NCI-H2029 treated with DMSO at 0.1 percent for 48 hours (cell line): Measurements from ENCODE around the gene INTS11.

ENCODE experiments used
- DNase-seq: peaks from one replicate; lab custom pipeline; 2025; lab: John Stamatoyannopoulos, UW

The INTS11 gene

DNA sequence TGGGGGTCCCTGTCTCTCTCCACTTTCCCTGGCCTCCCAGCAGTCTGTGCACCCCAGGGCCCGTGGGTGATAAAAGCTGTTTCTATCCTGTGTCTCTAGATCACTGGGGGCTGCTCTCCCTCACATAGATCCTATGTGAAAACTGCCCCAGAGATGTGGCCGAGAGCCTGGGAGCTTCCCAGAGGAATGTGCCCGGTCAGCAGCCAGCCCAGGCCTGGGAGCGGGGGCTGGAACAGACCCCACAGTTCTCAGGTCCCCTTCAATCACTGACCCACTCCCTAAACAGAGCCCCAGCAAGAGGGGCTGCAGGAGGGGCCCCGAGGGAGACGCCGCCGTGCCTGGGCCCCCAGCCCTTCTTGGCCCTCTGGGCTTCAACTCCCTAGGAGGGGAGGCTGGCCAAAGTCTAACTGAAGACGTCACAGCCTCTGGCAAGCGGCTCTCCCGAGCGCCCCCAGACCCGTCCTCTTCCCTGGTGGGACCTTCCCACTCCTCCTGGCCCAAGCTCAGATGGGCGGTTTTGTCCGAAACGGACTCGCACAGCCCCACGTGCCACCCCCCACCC, 33.5 kb upstream of the INTS11 start:
- DNase-seq, result no peak

DNA sequence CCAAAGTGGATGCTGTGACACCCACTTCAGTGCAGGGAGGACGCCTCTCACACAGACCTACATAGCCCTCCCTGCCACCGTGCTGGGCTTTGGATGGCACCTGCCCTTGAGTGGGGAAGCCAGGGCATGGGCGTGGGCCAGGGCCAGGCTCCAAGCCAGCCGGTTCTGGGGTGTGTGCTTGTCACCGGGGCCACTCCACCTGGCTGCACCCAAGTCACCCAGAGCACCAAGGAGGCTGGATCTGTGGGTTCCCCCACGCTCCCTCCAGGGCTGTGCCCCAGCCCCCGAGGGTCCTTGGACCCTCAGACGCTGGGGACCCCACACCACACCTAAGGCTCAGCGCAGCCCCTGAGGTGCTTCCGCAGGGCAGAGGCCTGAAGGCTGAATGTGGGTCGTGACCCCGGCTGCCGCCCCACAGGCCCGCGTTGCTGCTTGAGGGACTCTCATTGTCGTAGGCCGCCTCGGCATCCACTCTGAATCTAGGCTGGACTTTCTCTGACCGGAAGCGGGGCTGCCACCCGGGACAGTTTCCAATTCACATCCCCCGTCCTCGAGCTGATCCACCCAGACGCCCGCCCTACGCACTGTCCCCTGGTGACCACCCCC, 32.4 kb upstream of the INTS11 start:
- DNase-seq, result no peak

GRCh38 chr1:1356166-1356795, 31.8 kb upstream of the INTS11 start:
- no peak for DNase-seq

- no peak for DNase-seq
Measured at GRCh38 chr1:1355416-1355815, 31.0 kb upstream of the INTS11 start.

GRCh38 chr1:1354271-1355247, 30.1 kb upstream of the INTS11 start:
- no peak for DNase-seq

- no peak for DNase-seq
Measured at GRCh38 chr1:1353389-1354151, 29.1 kb upstream of the INTS11 start.

DNA sequence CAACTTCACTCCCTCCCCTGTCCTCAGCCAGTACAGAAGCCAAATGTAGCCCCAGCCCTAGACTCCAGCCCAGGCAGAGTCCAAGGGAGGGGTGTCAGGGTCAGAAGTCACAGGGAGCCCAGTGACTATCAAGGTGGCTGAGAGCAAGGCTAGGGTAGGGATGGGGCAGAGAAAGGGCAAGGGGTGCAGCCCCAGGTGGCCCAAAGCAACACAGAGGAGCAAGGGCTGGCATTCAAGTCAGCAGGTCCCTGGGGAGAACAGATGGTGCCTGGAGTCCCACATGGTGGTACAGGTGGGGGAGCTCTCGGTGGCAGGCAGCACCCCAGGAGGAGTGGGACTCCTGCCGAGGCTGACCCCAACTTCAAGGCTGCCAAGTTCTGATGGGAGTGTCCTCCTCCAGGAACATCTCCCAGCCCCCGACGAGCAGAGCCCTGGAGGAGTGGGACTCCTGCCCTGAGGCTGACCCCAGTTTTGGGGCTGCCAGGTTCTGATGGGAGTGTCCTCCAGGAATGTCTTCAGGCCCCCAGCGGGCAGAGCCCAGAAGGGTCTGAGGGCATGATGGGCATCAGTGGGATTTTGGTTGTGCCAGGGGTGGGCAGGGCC, 28.4 kb upstream of the INTS11 start:
- no peak for DNase-seq

DNA sequence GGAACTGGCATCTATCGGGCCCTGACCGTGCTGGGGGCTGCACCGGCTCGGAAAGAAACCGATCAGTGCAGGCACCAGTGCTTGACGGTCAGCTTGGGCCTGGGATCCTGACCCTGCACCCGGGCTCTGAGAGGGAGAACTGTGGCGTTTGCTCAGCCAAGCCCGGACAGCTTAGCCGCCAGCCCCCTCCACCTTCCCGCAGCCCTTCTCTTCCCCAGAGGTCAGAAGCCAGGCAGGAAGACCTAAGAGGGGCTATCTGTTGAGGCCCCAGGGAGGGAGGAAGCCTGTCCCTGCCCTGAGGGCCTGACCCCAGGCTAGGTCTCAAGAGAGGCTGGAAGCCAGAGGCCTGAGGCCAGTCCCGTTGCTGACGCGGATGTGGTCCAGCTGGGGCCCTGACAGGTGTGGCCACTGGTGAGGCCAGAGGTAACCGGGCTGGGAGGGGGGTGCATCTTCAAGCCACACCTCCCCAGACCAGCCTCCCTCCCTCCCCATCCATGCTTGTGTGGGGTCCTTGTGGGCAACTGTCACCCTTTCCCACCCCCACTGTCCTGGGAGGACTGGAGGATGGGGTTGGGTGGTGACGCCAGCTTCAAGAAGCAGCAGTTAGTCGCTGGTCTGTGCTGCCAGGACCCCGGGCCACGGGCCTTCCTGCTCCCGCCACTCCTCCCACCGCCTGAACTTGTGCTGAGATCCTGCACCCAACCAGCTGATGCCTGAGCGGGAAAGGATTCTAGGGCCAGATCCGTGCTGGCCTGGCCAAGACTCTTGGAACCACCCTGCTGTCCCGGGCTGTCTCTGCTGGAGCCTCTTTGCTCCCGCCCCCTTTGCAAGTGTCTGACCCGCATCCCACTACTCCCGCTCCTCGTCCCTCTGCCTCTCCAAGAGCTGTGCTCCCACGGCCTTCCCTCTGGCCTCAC, 27.3 kb upstream of the INTS11 start:
- DNase-seq, result no peak

DNA sequence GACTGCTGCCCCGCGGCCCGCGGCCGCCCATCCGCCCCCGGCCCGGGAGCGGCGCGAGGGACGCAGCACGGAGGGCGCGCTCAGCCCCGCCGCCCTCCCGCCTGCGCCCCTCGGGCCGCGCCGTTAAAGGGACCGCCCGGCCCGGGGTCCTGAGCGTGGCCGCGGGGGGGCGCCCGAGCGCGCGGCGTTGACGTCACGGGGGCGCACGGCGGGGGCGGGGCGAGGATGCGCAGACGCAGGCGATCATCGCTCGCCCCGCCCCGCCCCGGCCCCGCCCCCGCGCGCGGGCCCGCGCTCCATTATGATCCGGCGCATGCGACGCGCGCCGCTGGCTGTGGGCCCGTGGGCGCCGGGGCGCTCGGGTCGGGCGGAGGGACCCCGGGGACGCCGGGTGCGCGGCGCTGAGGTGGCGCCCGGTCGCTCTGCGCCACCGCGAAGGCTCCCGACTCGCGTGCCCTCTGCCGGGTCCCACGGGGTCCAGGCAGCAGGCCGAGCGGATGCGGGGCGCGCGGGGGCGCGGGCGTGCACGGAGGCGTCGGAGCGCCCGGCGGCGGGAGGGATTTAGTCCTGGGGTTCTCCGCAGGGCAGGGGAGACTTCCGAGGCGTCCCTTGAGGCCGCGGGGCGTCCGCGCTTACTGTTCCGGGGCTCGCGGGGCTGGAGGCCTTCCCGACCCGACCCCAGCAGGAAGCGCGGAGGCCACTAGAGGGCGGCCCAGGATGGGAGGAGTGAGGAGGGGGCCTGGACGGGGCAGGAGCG, 25.0 kb upstream of the INTS11 start, which contains the start of gene DVL1:
Gene DVL1 (minus strand): TSS at position 163 of the 757 bp plus-strand sequence. CDS start 353 bp downstream, outside the sequence.
- DNase-seq, result no peak

DNA sequence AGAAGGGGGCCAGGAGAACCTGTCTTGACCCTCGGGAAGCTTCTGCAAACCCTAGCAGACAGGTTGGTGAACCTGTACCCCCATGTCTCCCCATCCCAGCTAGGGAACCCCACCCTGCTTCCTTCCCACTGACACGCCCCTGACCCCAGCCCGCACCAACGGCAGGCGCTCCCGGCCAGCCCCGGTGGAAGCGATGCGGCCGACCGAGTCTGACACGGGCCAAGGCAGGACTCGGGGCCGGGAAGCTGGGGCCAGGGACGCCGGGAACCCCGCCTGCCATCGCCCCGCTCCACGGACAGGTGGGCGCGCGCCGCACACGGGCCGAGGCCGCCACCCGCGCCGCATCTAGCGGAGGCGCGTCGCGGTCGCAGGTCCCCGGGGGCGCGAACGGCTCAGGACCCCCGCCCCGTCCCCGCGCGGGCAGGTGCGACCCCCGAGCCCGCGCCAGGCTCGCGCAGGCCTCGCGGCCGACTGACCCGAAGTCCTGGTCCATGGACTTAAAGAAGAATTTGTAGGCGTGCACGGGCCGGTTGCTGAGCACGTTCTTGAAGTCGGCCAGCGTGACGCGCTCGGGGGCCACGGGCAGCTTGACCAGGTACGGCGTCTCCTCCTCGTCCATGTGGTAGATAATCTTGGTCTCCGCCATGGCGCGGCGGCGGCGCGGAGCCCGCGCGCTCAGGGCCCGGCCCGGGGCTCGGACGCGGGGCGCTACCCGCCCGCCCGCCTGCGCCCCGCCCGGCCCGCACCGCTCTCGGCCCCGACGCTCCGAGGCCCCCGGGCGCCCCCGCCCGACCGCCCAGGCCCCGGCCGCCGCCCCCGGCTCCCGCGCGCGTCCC, 24.2 kb upstream of the INTS11 start:
- DNase-seq, result no peak

GRCh38 chr1:1347663-1348419, 23.4 kb upstream of the INTS11 start:
- DNase-seq, result no peak

DNA sequence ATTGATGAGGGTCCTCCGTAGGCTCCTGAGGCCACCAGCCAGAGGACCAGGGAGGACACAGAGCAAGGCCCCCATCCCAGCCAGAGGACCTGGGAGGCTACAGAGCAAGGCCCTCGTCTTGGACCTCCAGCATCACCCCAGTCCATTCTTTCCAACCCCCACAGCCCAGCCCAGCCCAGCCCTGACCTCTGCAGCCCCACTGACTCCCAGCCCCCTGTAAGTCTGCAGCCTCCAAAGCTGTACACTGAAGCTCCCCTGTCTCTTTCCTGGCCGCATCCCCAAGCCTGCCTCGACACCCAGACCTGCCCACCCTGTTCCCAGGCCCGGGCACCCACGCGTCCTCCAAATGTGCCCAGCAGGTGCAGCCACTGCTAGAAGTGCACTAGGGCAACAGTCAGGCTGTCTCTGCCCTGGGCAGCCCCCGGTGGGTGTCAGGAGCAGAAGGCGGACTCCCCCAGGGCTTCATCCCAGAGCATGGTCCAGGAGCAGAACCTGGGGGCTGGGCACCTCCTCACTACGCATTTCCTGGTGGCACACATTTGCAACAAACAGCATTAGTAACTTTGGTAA, 22.7 kb upstream of the INTS11 start:
- no peak for DNase-seq

DNA sequence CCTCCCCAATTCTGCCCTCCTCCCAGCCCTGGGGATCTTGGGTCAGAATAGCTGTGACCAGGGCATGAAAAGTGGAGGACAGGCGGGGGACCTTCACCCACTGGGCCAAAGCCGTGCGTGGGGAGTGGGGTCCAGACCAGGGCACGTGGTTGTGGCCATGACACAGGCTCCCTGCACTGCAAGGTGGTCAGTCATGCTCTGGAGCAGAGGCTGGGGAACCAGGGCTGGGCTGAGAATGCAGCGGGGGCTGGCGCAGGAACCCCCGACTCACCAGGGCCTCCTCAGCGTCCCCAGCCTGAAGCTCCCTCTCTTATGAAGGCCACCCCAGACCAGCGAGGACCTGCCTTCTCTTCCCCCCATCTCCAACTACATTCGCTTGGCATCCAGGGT, 22.0 kb upstream of the INTS11 start:
- DNase-seq, result no peak

DNA sequence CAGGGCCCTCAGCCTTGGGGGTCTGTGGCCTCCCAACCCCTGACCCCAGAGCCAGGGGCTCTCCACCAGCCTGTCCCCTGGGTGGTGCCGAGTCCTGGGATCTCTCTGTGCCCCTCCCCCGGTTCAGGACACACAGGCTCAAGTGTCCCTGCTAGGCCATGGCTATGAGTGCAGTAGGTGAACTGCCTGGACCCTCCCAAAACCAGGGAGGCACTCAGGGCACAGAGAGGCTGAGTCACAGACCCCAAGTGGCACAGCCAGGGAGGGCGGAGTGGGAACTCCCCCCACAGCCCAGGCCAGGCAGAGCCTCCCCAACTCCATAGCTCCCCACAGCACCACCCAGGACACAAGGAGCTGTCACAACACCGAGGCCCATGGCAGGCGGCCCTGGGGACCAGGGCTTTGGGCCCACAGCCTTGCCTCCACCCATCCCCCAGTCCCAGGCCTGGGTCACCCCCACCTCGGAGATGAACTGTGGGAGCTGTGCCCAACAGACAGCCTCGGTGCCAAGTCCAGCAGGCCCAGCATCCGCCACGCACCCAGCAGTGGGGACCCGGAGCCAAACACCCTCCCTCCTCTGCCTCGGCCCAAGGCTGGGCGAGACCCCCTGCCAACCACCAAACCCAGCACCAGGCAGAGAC, 21.5 kb upstream of the INTS11 start:
- DNase-seq, result no peak

DNA sequence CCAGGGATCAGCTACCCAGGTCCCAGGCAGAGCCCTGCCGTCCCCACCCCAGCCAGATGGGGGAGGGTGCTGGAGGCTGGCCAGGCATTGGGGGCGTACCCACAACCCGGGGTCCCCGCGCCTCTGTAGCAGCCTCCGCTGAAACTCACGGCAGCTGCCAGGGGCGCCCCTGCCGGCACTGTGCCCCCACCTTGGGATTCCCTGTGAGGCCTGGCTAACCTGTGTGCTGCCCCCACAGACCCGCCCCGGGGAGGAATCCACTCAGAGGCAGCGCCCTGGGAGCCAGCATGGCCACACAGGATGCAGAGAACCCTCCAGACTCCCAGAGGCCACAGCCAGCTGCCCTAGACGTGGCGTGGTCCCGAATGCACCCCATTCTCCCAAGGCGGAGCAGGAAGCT, 20.9 kb upstream of the INTS11 start:
- no peak for DNase-seq

GRCh38 chr1:1344655-1345361, 20.3 kb upstream of the INTS11 start:
- no peak for DNase-seq
